ENCODE measurements around the gene JUNB. TPM values are rescaled to one million over a fixed set of nuclear protein-coding genes. Genes with fewer than 3 reads are reported as not detected.

Gene JUNB
- total RNA-seq, 2 donors from 2014 or later, result 219 to 485 TPM

DNA sequence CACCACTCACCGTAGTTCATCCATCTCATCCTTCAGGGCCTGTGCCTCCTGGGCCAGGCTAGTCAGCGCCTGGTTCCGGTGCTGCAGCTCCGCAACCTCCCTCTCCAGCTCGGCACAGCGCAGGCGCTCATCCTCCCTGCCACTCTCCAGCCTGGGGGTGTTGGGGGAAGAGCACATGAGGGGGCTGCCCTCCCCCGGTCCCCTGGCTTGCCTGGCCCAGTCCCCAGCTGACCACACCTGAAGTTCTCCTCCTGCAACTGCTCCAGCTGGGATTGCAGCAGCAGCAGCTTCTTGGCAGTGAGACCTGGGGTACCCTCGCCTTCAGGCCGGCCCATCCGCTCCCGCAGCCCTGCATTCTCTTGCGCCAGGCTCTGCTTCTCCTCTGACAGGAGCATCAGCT lies 20.4 kb upstream of the JUNB start:
- 91 to 94% methylated on average over 13 of the region's 13 CpGs for WGBS, 2 donors
- Histone ChIP-seq H3K27ac (no peak overlapping the region), H3K4me3 (no peak overlapping the region), H3K4me1 (peaks cover 13% of the 10 kb centered on the region), H3K27me3 (no peaks in the 10 kb centered on the region), H3K9me3 (no peaks in the 10 kb centered on the region), H3K36me3 (replicated peaks in 1 of 2; ENCODE audit: insufficient read depth in 1 of 2, low read depth in 2 of 2) (peaks cover 0 to 10% of the 10 kb centered on the region in 2 donors)
- DNase-seq (no peak), ATAC-seq (no peak)
- no peak for TF ChIP-seq POLR2A (IDR thresholded peaks at IDR 0.05)
- TF ChIP-seq, protein P1, sequence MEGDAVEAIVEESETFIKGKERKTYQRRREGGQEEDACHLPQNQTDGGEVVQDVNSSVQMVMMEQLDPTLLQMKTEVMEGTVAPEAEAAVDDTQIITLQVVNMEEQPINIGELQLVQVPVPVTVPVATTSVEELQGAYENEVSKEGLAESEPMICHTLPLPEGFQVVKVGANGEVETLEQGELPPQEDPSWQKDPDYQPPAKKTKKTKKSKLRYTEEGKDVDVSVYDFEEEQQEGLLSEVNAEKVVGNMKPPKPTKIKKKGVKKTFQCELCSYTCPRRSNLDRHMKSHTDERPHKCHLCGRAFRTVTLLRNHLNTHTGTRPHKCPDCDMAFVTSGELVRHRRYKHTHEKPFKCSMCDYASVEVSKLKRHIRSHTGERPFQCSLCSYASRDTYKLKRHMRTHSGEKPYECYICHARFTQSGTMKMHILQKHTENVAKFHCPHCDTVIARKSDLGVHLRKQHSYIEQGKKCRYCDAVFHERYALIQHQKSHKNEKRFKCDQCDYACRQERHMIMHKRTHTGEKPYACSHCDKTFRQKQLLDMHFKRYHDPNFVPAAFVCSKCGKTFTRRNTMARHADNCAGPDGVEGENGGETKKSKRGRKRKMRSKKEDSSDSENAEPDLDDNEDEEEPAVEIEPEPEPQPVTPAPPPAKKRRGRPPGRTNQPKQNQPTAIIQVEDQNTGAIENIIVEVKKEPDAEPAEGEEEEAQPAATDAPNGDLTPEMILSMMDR (IDR thresholded peaks at IDR 0.05), result no peak
- intact Hi-C loops (cut with DNase I), result no loop called here

DNA sequence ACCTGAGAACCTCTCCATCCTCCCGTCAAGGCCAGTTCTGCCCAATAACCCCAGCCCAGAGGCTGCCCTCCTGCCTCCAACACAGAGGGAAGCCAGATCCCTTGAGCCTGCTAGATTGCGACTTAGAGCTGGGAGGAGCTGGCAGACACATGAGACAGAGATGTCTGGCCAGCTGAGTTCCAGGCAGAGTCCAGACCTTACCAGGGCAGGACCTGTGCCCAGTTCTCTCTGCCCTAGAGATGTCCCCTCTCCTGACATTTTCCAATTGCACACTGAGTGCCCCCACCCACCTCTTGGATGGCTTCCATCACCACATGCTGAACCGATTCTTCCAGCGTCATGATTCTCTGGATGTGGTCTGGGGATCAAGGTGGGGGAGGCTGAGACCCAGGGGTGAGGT lies 19.0 kb upstream of the JUNB start:
- TF ChIP-seq, protein P1 (IDR thresholded peaks at IDR 0.05), result no peak
- no peak for TF ChIP-seq POLR2A (IDR thresholded peaks at IDR 0.05)
- no peak overlapping the region for H3K4me3 ChIP-seq
- no peaks in the 10 kb centered on the region for H3K27me3 ChIP-seq
- peaks cover 0 to 8% of the 10 kb centered on the region in 2 donors for H3K36me3 ChIP-seq (replicated peaks in 1 of 2; ENCODE audit: insufficient read depth in 1 of 2, low read depth in 2 of 2)
- no peak overlapping the region for H3K27ac ChIP-seq
- 78 to 90% methylated on average over 2 to 4 of the region's 4 CpGs for WGBS, 2 donors
- ATAC-seq, result no peak
- H3K4me1 ChIP-seq, result peaks cover 16% of the 10 kb centered on the region
- no peak for DNase-seq
- intact Hi-C loops (cut with DNase I), result no loop called here
- no peaks in the 10 kb centered on the region for H3K9me3 ChIP-seq

GRCh38 chr19:12773571-12773970 lies 17.7 kb upstream of the JUNB start:
- intact Hi-C loops (cut with DNase I), result no loop called here
- Histone ChIP-seq H3K27me3 (no peaks in the 10 kb centered on the region), H3K9me3 (no peaks in the 10 kb centered on the region), H3K36me3 (replicated peaks in 1 of 2; ENCODE audit: insufficient read depth in 1 of 2, low read depth in 2 of 2) (peaks cover 0 to 8% of the 10 kb centered on the region in 2 donors), H3K4me1 (peaks cover 21% of the 10 kb centered on the region), H3K4me3 (no peak overlapping the region), H3K27ac (no peak overlapping the region)
- no peak for TF ChIP-seq POLR2A (IDR thresholded peaks at IDR 0.05)
- TF ChIP-seq, protein P1 (IDR thresholded peaks at IDR 0.05), result peak in 1 of 7 experiments; percentile 15
- no peak for DNase-seq
- no peak for ATAC-seq
- 88 to 92% methylated on average over 2 of the region's 2 CpGs for WGBS, 2 donors

DNA sequence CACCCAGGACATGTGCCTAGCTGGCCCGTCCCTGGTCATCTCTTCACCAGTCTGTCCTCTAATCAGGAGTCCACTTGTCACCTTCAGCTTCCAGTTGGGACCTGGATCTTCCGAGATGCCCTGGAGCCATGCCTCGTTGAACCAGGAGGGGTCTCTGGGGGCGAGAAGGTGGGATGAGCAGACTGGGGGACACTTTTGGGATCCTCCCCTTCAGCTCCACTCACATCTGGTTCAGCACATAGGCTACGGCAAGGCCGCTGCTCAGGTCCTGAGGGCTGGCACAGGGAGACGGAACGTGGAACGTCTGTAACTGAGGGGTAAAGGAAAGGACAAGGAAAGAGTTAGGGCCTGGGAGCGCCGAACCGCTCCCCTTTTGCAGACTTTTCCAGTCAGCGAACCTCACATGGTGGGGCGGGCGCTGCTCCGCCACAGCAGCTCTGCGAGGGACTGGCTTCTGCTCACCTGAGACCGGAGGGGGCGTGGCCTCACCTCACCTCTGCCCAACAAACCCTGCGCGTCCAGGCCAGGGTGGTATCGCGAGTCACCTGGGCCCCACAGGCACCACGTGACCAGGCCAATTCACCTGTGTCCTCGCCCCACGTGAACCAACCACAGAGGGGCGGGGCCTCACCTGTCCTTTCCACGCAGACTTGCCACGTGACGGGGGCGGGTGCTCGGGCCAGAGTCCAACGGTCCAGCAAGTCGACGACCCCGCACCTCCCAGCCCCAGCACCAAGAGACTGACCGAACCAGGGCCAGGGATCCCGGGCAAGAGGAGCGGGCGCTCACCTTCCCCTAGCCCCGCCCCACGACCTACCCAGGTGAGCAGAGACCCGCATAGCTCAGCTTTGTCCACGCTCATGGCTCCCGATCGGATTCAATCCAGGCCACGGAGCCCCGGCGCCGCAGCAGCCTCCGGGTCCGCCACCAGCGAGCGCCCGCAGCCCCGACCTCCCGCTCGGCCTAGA lies 16.4 kb upstream of the JUNB start, which contains the start of gene HOOK2:
Gene HOOK2, minus strand, starts transcription at position 965 of the 968 bp plus-strand sequence. Its CDS starts 103 bp downstream, at position 862.
- ATAC-seq, result peak; percentile 79
- Histone ChIP-seq H3K27ac (peak within 1 kb of the TSS; percentile 93 to 100 (median 99)), H3K4me3 (peak within 1 kb of the TSS in 1 of 2 donors; percentile 22), H3K36me3 (replicated peaks in 1 of 2; ENCODE audit: insufficient read depth in 1 of 2, low read depth in 2 of 2) (peaks cover 0 to 5% of the 10 kb centered on the region in 2 donors), H3K27me3 (no peaks in the 10 kb centered on the region), H3K9me3 (no peaks in the 10 kb centered on the region), H3K4me1 (peaks cover 31% of the 10 kb centered on the region)
- intact Hi-C loops (cut with DNase I), result no loop called here
- peak; percentile 98 to 100 (median 100) for DNase-seq
- TF ChIP-seq, protein P1 (IDR thresholded peaks at IDR 0.05), result peak in 1 of 7 experiments; percentile 27
- peak; percentile 63 to 82 (median 78) for TF ChIP-seq POLR2A (IDR thresholded peaks at IDR 0.05)
- WGBS, 2 donors, result 5 to 29% methylated on average over 9 to 52 of the region's 58 CpGs
